ENCODE results near the gene ARHGEF16.

GRCh38 chr1:3409366-3410141, 44.9 kb upstream of the ARHGEF16 start:
- no peak for TF ChIP-seq POLR2A (IDR thresholded peaks at IDR 0.05)
- TF ChIP-seq CTCF (IDR thresholded peaks at IDR 0.05) = no peak

Data from suprapubic skin (tissue), 3 donors.